Measurements from ENCODE around the gene PELI2.

The PELI2 gene

DNA sequence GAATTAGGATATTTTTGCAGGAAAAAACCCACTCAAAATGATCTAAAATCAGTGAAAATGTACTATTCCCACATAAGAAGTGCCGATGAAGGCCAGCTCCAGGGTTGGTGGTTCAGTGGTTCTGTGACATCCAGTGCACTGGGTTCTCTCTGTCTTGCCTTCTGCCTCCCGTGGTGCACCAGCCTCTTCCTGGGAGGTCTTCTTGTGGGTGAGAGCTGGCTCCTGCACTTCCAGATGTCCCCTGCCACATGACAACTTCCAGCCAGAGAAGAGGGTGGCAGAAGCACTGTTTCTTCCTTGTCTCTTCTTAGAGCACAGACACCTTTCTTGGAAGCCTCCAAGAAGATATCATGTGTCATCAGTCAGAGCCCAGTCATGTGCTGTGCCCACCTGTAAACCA lies 170.9 kb downstream of the PELI2 start:
- DNase-seq = no peak
- Histone ChIP-seq H3K27me3 (no peaks in the 10 kb centered on the region), H3K27ac (no peak overlapping the region), H3K36me3 (peaks cover 23 to 42% (median 24%) of the 10 kb centered on the region in 3 donors), H3K4me3 (no peak overlapping the region), H3K9me3 (no peaks in the 10 kb centered on the region), H3K4me1 (no peaks in the 10 kb centered on the region)
- TF ChIP-seq, protein P1, sequence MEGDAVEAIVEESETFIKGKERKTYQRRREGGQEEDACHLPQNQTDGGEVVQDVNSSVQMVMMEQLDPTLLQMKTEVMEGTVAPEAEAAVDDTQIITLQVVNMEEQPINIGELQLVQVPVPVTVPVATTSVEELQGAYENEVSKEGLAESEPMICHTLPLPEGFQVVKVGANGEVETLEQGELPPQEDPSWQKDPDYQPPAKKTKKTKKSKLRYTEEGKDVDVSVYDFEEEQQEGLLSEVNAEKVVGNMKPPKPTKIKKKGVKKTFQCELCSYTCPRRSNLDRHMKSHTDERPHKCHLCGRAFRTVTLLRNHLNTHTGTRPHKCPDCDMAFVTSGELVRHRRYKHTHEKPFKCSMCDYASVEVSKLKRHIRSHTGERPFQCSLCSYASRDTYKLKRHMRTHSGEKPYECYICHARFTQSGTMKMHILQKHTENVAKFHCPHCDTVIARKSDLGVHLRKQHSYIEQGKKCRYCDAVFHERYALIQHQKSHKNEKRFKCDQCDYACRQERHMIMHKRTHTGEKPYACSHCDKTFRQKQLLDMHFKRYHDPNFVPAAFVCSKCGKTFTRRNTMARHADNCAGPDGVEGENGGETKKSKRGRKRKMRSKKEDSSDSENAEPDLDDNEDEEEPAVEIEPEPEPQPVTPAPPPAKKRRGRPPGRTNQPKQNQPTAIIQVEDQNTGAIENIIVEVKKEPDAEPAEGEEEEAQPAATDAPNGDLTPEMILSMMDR (IDR thresholded peaks at IDR 0.05) = no peak
- intact Hi-C loops (cut with DNase I; ENCODE audit: low total_unique reads) = no loop called here

DNA sequence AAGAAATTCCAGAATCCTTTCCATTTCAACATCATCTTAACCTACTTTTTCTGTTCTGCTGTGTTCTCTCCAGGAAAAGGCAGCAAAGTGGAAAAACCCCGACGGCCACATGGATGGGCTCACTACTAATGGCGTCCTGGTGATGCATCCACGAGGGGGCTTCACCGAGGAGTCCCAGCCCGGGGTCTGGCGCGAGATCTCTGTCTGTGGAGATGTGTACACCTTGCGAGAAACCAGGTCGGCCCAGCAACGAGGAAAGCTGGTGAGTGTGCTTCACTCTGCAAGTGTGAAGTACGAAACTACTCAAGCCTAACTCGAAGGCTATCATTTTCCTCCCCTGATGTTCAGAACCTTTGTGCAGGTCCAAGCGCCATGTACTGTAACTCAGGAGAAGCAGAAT lies 172.0 kb downstream of the PELI2 start:
- no peak for DNase-seq
- H3K4me1 ChIP-seq = no peaks in the 10 kb centered on the region
- intact Hi-C loops (cut with DNase I; ENCODE audit: low total_unique reads) = no loop called here
- no peak overlapping the region for H3K4me3 ChIP-seq
- H3K9me3 ChIP-seq = no peaks in the 10 kb centered on the region
- H3K27me3 ChIP-seq = no peaks in the 10 kb centered on the region
- peaks cover 23 to 53% (median 24%) of the 10 kb centered on the region in 3 donors for H3K36me3 ChIP-seq
- H3K27ac ChIP-seq = no peak overlapping the region
- TF ChIP-seq, protein P1 (IDR thresholded peaks at IDR 0.05) = no peak

DNA sequence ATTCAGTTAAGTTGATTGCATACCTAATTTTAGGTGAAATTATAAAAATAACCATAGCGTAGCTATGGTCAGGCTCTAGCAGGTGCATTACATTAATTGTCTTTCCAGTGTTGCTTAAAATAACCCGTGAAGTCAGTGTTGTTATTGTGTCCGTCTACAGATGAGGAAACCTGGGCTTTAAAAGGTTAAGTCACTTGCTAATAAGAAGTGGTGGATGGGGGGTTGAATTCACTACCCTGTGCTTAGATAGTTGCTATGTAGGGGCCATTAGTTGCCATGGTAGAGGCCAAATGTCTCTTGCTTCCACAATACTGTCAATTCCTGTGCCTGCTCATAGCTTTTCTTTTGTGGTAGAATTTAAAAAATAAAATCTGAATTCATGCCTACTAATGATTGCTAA lies 174.8 kb downstream of the PELI2 start:
- no peak overlapping the region for H3K27ac ChIP-seq
- TF ChIP-seq, protein P1 (IDR thresholded peaks at IDR 0.05) = no peak
- H3K9me3 ChIP-seq = no peaks in the 10 kb centered on the region
- no peak for DNase-seq
- no peaks in the 10 kb centered on the region for H3K4me1 ChIP-seq
- intact Hi-C loops (cut with DNase I; ENCODE audit: low total_unique reads) = no loop called here
- peaks cover 23 to 73% (median 35%) of the 10 kb centered on the region in 3 donors for H3K36me3 ChIP-seq
- no peak overlapping the region for H3K4me3 ChIP-seq
- no peaks in the 10 kb centered on the region for H3K27me3 ChIP-seq

DNA sequence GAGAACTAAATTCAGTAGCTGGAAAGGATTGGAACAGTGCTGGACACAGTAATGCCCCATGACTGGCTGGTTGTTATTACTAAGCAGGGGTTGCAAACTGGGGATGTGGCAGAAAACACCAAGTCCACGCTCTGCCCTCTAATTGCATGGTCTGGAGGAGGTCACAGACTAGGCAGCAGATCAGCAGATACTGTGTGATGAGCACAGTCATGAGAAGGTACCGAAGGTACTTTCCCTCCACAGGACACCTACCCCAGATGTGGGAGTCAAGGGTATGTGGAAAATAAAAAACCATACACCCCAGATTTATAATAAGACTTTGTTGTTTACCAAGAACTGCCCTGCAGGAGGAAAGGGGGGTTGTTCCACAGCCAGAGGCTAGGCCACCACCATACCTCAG lies 175.3 kb downstream of the PELI2 start:
- TF ChIP-seq, protein P1 (IDR thresholded peaks at IDR 0.05) = no peak
- no peak for DNase-seq
- Histone ChIP-seq H3K27me3 (no peaks in the 10 kb centered on the region), H3K36me3 (peaks cover 23 to 71% (median 35%) of the 10 kb centered on the region in 3 donors), H3K4me1 (no peaks in the 10 kb centered on the region), H3K4me3 (no peak overlapping the region), H3K27ac (no peak overlapping the region), H3K9me3 (no peaks in the 10 kb centered on the region)
- intact Hi-C loops (cut with DNase I; ENCODE audit: low total_unique reads) = no loop called here

DNA sequence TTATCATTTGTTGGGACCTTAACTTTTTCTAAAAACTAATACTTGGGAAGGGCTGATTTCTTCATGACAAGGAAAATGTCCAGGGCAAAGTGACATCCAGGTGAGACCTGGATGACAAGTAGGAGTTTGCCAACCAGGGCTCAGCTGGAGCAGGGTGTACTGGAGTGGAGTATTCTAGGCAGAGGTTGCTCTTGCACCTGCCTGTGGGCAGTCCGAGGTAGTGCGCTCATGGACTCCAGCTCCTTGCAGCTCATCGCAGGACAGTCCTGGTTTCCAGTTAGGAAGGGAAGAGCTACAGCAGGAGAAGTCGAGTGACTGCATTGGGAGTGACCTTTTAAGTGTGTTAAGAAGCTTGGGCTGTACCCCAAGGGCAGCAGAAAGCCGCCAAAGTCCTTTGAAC lies 175.9 kb downstream of the PELI2 start:
- Histone ChIP-seq H3K4me3 (no peak overlapping the region), H3K27me3 (no peaks in the 10 kb centered on the region), H3K27ac (no peak overlapping the region), H3K36me3 (peaks cover 23 to 65% (median 30%) of the 10 kb centered on the region in 3 donors), H3K4me1 (peaks cover 0 to 3% (median 0%) of the 10 kb centered on the region in 4 donors), H3K9me3 (no peaks in the 10 kb centered on the region)
- TF ChIP-seq, protein P1 (IDR thresholded peaks at IDR 0.05) = no peak
- intact Hi-C loops (cut with DNase I; ENCODE audit: low total_unique reads) = no loop called here
- no peak for DNase-seq

DNA sequence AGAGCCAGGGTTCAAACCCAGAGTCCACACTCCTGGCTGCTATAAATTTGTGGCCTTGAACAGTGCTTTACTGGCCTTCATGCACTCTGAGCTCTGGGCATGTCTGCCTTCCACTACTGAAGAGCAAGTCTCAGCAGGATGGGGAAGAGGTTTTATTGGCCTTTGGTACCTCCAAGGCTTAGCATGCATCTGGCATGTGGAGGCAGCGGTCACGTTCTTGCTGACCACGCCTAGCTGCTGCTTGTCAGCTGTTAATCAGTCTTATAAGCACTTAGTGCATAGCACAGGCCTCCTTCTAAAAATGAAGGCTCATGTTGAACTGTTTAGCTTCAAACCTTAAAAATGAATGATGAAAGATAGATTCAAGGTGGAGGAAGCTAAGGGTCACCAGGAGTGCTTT lies 177.5 kb downstream of the PELI2 start:
- H3K4me3 ChIP-seq = no peak overlapping the region
- no peaks in the 10 kb centered on the region for H3K9me3 ChIP-seq
- peaks cover 0 to 19% (median 3%) of the 10 kb centered on the region in 4 donors for H3K4me1 ChIP-seq
- intact Hi-C loops (cut with DNase I; ENCODE audit: low total_unique reads) = no loop called here
- H3K27ac ChIP-seq = no peak overlapping the region
- no peak for DNase-seq
- TF ChIP-seq, protein P1 (IDR thresholded peaks at IDR 0.05) = no peak
- peaks cover 13 to 49% (median 14%) of the 10 kb centered on the region in 3 donors for H3K36me3 ChIP-seq
- no peaks in the 10 kb centered on the region for H3K27me3 ChIP-seq

Data from tibial artery (tissue), 4 donors.